Neural progenitor cell (in vitro differentiated cells): ENCODE results near the gene COTL1. TPM values are rescaled to one million over a fixed set of nuclear protein-coding genes. Genes with fewer than 3 reads are reported as not detected.

ENCODE experiments used
- DNase-seq: peaks from one replicate; pipeline ENCODE4 v3.0.0-alpha.2; 2016; ENCODE audit warnings: low spot score
- H2AFZ ChIP-seq: fragments of 200-600 bp; sonication (generic); replicated peaks from 2 replicates; pipeline ENCODE4 v1.6.1; 2016; ENCODE audit warnings: antibody characterized with exemption
- H3F3A ChIP-seq: fragments of 200-600 bp; sonication (generic); 2 replicates; pipeline ENCODE4 v1.6.1; 2016; ENCODE audit warnings: antibody characterized with exemption, low read depth
- H3K27ac ChIP-seq: fragments of 200-600 bp; sonication (generic); 2 replicates; pipeline ENCODE4 v1.5.1; 2016; ENCODE audit warnings: mild to moderate bottlenecking
- H3K27me3 ChIP-seq: fragments of 200-600 bp; sonication (generic); 2 replicates; pipeline ENCODE4 v1.6.1; 2016; ENCODE audit warnings: mild to moderate bottlenecking, moderate library complexity
- H3K36me3 ChIP-seq: fragments of 200-600 bp; sonication (generic); 2 replicates; pipeline ENCODE4 v1.5.1; 2016
- H3K4me1 ChIP-seq: fragments of 200-600 bp; sonication (generic); 2 replicates; pipeline ENCODE4 v1.6.1; 2016; ENCODE audit warnings: mixed run types
- H3K4me2 ChIP-seq: fragments of 200-600 bp; sonication (generic); 2 replicates; pipeline ENCODE4 v1.6.1; 2016
- H3K4me3 ChIP-seq: fragments of 200-600 bp; sonication (generic); 2 replicates; pipeline ENCODE4 v1.5.1; 2016
- H3K79me2 ChIP-seq: fragments of 200-600 bp; sonication (generic); 2 replicates; pipeline ENCODE4 v1.6.1; 2016; ENCODE audit warnings: low read depth
- H3K9ac ChIP-seq: fragments of 200-600 bp; sonication (generic); 2 replicates; pipeline ENCODE4 v1.6.1; 2016
- H3K9me3 ChIP-seq: fragments of 200-600 bp; sonication (generic); 2 replicates; pipeline ENCODE4 v1.5.1; 2016; ENCODE audit warnings: low read depth
- H4K20me1 ChIP-seq: fragments of 200-600 bp; sonication (generic); 2 replicates; pipeline ENCODE4 v1.6.1; 2016; ENCODE audit warnings: low read depth
- H3K27ac Mint-ChIP-seq: 3 replicates; pipeline ENCODE4 v1.8.0; 2021; ENCODE audit warnings: mixed read lengths
- H3K27me3 Mint-ChIP-seq: 2 replicates; pipeline ENCODE4 v1.8.0; 2022; ENCODE audit warnings: low read depth, mild to moderate bottlenecking, inconsistent platforms, moderate library complexity, mixed read lengths; ENCODE audit not compliant: insufficient read depth
- H3K36me3 Mint-ChIP-seq: 3 replicates; pipeline ENCODE4 v1.8.0; 2021; ENCODE audit warnings: mixed read lengths
- H3K4me1 Mint-ChIP-seq: 3 replicates; pipeline ENCODE4 v1.8.0; 2021; ENCODE audit warnings: mixed read lengths
- H3K4me3 Mint-ChIP-seq: 3 replicates; pipeline ENCODE4 v1.8.0; 2021; ENCODE audit warnings: mild to moderate bottlenecking, moderate library complexity, mixed read lengths
- H3K9me3 Mint-ChIP-seq: 3 replicates; pipeline ENCODE4 v1.8.0; 2020; ENCODE audit warnings: mixed read lengths
- EZH2 ChIP-seq: fragments of 200-600 bp; sonication (generic); IDR thresholded peaks from 2 replicates; pipeline ENCODE4 v1.6.1; 2017; ENCODE audit warnings: antibody characterized with exemption, mild to moderate bottlenecking, moderate library complexity
- EZH2phosphoT487 ChIP-seq: fragments of 200-600 bp; sonication (generic); IDR thresholded peaks from 2 replicates; pipeline ENCODE4 v1.6.1; 2017; ENCODE audit warnings: antibody characterized with exemption
- total RNA-seq: library from RNA; depleted of rRNA; stranded (reverse); fragments of >200 nt; gene quantifications from 2 replicates; pipeline ENCODE4 v1.2.3, GENCODE V29; 2015; ENCODE audit warnings: low replicate concordance
- TF ChIP-seq, protein P1 (sequence below): fragments of 200-600 bp; sonication (generic); IDR thresholded peaks from 2 replicates; pipeline ENCODE4 v1.5.1; 2017; ENCODE audit warnings: antibody characterized with exemption, mild to moderate bottlenecking

The COTL1 gene
- total RNA-seq, 1 donor from 2014 or later, result 46.9 TPM

- Histone ChIP-seq H3K4me2 (no peak overlapping the region), H3K36me3 (peaks cover 2% of the 10 kb centered on the region), H3F3A (peaks cover 55% of the 10 kb centered on the region), H3K27ac (no peak overlapping the region), H3K4me1 (peaks cover 50% of the 10 kb centered on the region), H3K9ac (no peak overlapping the region), H3K4me3 (no peak overlapping the region), H3K27me3 (no peaks in the 10 kb centered on the region), H3K9me3 (no peaks in the 10 kb centered on the region), H2AFZ (no peak overlapping the region), H4K20me1 (peaks cover 71% of the 10 kb centered on the region), H3K79me2 (peaks cover 61% of the 10 kb centered on the region)
- TF ChIP-seq EZH2phosphoT487 (no peak), EZH2 (no peak)
- TF ChIP-seq, protein P1, sequence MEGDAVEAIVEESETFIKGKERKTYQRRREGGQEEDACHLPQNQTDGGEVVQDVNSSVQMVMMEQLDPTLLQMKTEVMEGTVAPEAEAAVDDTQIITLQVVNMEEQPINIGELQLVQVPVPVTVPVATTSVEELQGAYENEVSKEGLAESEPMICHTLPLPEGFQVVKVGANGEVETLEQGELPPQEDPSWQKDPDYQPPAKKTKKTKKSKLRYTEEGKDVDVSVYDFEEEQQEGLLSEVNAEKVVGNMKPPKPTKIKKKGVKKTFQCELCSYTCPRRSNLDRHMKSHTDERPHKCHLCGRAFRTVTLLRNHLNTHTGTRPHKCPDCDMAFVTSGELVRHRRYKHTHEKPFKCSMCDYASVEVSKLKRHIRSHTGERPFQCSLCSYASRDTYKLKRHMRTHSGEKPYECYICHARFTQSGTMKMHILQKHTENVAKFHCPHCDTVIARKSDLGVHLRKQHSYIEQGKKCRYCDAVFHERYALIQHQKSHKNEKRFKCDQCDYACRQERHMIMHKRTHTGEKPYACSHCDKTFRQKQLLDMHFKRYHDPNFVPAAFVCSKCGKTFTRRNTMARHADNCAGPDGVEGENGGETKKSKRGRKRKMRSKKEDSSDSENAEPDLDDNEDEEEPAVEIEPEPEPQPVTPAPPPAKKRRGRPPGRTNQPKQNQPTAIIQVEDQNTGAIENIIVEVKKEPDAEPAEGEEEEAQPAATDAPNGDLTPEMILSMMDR, result no peak
- Mint-ChIP-seq H3K4me3 (peak overlapping the region; percentile 20), H3K27me3 (peaks cover 9% of the 10 kb centered on the region), H3K9me3 (peaks cover 6% of the 10 kb centered on the region), H3K4me1 (peaks cover 62% of the 10 kb centered on the region), H3K27ac (peak overlapping the region; percentile 67), H3K36me3 (peaks cover 29% of the 10 kb centered on the region)
- no peak for DNase-seq
Observed at GRCh38 chr16:84603140-84603816, 14.6 kb downstream of the COTL1 start.

DNA sequence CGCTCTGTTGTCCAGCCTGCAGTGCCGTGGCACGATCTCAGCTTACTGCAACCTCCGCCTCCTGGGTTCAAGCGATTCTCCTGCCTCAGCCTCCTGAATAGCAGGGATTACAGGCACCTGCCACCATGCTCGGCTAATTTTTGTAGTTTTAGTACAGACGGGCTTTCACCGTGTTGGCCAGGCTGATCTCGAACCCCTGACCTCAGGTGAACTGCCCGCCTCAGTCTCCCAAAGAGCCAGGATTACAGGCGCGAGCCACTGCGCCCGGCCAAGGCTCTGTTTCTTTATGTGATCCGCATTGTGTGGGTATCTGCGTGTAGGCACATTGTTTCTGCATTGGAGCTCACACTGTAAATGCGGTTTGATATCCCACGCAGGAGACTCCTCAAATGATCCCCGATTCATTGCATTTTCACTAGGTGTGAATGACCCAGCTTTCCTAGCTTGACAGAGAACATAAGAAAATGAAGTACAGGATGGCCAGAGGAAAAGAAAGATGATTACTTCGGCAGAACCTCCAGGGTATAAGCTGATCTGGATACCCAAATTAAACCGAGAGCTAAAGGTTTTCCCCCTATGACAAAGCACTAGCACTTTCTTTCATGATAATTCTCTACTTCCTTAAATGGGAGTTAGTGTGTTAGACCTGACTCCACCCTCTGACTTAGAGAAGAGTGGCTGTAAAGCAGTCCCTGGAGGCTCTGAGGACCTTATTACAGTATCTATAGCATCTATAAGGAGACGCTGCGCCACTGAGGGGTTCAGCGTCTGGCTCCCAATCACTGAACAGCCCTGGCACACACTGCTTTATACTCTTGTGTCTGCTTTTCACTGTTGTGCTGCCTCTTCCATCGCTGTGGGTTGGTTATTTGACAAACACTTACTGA is 17.3 kb downstream of the COTL1 start:
- Histone ChIP-seq H3K9ac (no peak overlapping the region), H3K4me2 (peak overlapping the region; percentile 72), H4K20me1 (peaks cover 92% of the 10 kb centered on the region), H3K4me3 (no peak overlapping the region), H3K27ac (peak overlapping the region; percentile 57), H3K27me3 (no peaks in the 10 kb centered on the region), H2AFZ (no peak overlapping the region), H3K9me3 (no peaks in the 10 kb centered on the region), H3K79me2 (peaks cover 62% of the 10 kb centered on the region), H3F3A (peaks cover 59% of the 10 kb centered on the region), H3K4me1 (peaks cover 62% of the 10 kb centered on the region), H3K36me3 (peaks cover 1% of the 10 kb centered on the region)
- no peak for DNase-seq
- no peak for TF ChIP-seq EZH2
- TF ChIP-seq, protein P1, result no peak
- TF ChIP-seq EZH2phosphoT487, result no peak
- H3K4me3 Mint-ChIP-seq, result peak overlapping the region; percentile 65
- peaks cover 85% of the 10 kb centered on the region for H3K4me1 Mint-ChIP-seq
- peaks cover 3% of the 10 kb centered on the region for H3K9me3 Mint-ChIP-seq
- H3K27ac Mint-ChIP-seq, result peak overlapping the region; percentile 93
- peaks cover 8% of the 10 kb centered on the region for H3K27me3 Mint-ChIP-seq
- peaks cover 11% of the 10 kb centered on the region for H3K36me3 Mint-ChIP-seq

DNA sequence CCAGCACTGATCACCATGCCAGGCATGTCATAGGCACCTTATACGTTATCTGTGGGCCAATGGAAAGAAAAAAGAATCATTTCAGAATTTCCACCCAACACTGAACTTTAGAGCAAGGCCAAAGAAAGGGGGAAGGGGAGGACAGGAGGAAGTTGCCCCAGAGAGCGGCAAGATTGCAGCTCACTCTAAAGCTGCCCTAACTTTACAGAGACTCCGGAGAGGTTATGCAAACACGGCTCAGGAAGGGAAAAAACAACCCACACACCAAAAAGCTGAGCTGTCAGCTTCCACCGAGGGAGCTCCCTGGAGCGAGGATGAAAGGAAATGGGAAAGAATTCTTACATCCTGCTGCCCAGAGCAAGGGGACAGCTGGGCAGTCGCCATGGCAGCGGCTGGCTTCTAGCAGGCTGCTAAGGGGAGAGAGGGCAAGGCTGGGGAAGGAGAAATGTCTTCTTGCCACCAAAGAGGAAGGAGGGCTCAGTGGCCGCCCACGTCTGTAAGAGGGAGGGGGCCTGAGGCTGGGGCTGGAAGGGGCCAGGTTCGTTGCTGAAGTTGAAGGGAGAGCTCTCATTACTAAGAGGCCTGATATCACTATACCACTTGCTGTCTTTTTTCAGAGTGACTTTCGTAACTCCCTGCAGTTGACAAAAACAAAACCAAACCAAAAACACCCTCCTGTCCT is 18.2 kb downstream of the COTL1 start:
- no peaks in the 10 kb centered on the region for H3K9me3 ChIP-seq
- no peak overlapping the region for H3K9ac ChIP-seq
- Mint-ChIP-seq H3K27me3 (peaks cover 8% of the 10 kb centered on the region), H3K4me1 (peaks cover 86% of the 10 kb centered on the region), H3K4me3 (peak overlapping the region; percentile 80), H3K9me3 (no peaks in the 10 kb centered on the region), H3K27ac (peak overlapping the region; percentile 94), H3K36me3 (peaks cover 10% of the 10 kb centered on the region)
- H3K27ac ChIP-seq, result peak overlapping the region; percentile 57
- peak overlapping the region; percentile 29 for H3K4me3 ChIP-seq
- TF ChIP-seq, protein P1, result no peak
- TF ChIP-seq EZH2phosphoT487 (no peak), EZH2 (no peak)
- no peak overlapping the region for H2AFZ ChIP-seq
- DNase-seq, result peak; percentile 92
- no peaks in the 10 kb centered on the region for H3K27me3 ChIP-seq
- H3K36me3 ChIP-seq, result no peaks in the 10 kb centered on the region
- H3K4me1 ChIP-seq, result peaks cover 55% of the 10 kb centered on the region
- peak overlapping the region; percentile 72 for H3K4me2 ChIP-seq
- H3F3A ChIP-seq, result peaks cover 50% of the 10 kb centered on the region
- H3K79me2 ChIP-seq, result peaks cover 62% of the 10 kb centered on the region
- H4K20me1 ChIP-seq, result peaks cover 91% of the 10 kb centered on the region
